ENCODE data around the gene FNBP1L.
"Not testable (repeated sequence)": the region's sequence is repeated elsewhere in the genome, so short reads cannot be mapped to it uniquely, and the experiment has no call there.

GRCh38 chr1:93553886-93554490 lies 106.1 kb downstream of the FNBP1L start:
- not testable (repeated sequence) for TF ChIP-seq CTCF (conservative IDR thresholded peaks at IDR 0.05 in 1 of 2, IDR thresholded peaks at IDR 0.05 in 1 of 2; ENCODE audit: extremely low read depth in 1 of 2, insufficient read depth in 1 of 2, low read depth in 1 of 2, low read length in 2 of 2); EZH2 (IDR thresholded peaks at IDR 0.05; ENCODE audit: borderline replicate concordance, low read length)
